ENCODE data around the gene FMO4.

- TF ChIP-seq CTCF (conservative IDR thresholded peaks at IDR 0.05; ENCODE audit: low read depth, low read length), result no peak
- no peak for TF ChIP-seq EZH2 (IDR thresholded peaks at IDR 0.05; ENCODE audit: low read length, unreplicated experiment)
- no peak for TF ChIP-seq EZH2phosphoT487 (IDR thresholded peaks at IDR 0.05; ENCODE audit: borderline replicate concordance, low read length)
Observed at GRCh38 chr1:171389171-171389570, 75.2 kb downstream of the FMO4 start.
